Mesodermal cell (in vitro differentiated cells): Measurements from ENCODE around the gene GPC5.
"Not testable (repeated sequence)": the region's sequence is repeated elsewhere in the genome, so short reads cannot be mapped to it uniquely, and the experiment has no call there.

Source experiments
- H3K27ac ChIP-seq: 2 replicates; pipeline ENCODE4 v1.7.0; 2013; ENCODE audit warnings: mild to moderate bottlenecking, low read depth, low read length, moderate library complexity; ENCODE audit not compliant: severe bottlenecking
- H3K36me3 ChIP-seq: 2 replicates; pipeline ENCODE4 v1.7.1; 2013; ENCODE audit warnings: mild to moderate bottlenecking, low read length, moderate library complexity; ENCODE audit not compliant: control insufficient read depth, insufficient read depth
- H3K4me1 ChIP-seq: one replicate; pipeline ENCODE4 v1.7.1; 2013; ENCODE audit warnings: mild to moderate bottlenecking, low read length; ENCODE audit not compliant: insufficient read depth, control insufficient read depth, poor library complexity, severe bottlenecking
- H3K4me3 ChIP-seq: 2 replicates; pipeline ENCODE4 v1.7.0; 2013; ENCODE audit warnings: low read length, control low read depth, mild to moderate bottlenecking; ENCODE audit not compliant: insufficient read depth, poor library complexity, severe bottlenecking; ENCODE audit errors: extremely low read depth
- H3K9me3 ChIP-seq: 2 replicates; pipeline ENCODE4 v1.7.1; 2013; ENCODE audit warnings: mild to moderate bottlenecking, low read length, moderate library complexity; ENCODE audit not compliant: control insufficient read depth
- WGBS, 2 experiments: methylation state at CpG; one replicate each; pipeline ENCODE4 v1.1.5; 2013; ENCODE audit warnings: missing lambda C conversion rate in 2 of 2; ENCODE audit not compliant: insufficient coverage in 2 of 2; 5-methylcytosine and 5-hydroxymethylcytosine counted together

The GPC5 gene

GRCh38 chr13:91801772-91802171 lies 403.4 kb downstream of the GPC5 start:
- 93 to 100% methylated on average over 2 of the region's 3 CpGs for WGBS, 2 experiments
- not testable (repeated sequence) for H3K9me3 ChIP-seq, H3K4me3 ChIP-seq, H3K36me3 ChIP-seq, H3K27ac ChIP-seq, H3K4me1 ChIP-seq

GRCh38 chr13:91802957-91803356 lies 404.5 kb downstream of the GPC5 start:
- no peaks in the 10 kb centered on the region for H3K4me1 ChIP-seq
- no peak overlapping the region for H3K27ac ChIP-seq
- no peaks in the 10 kb centered on the region for H3K36me3 ChIP-seq

GRCh38 chr13:91804724-91805123 lies 406.3 kb downstream of the GPC5 start:
- H3K9me3 ChIP-seq = no peaks in the 10 kb centered on the region
- WGBS, 2 experiments = 100% methylated on average over 1 of the region's 1 CpG; no CpG with 5 or more reads in 1 of the 2 experiments
- no peaks in the 10 kb centered on the region for H3K36me3 ChIP-seq
- H3K27ac ChIP-seq = no peak overlapping the region
- H3K4me3 ChIP-seq = no peak overlapping the region
- H3K4me1 ChIP-seq = no peaks in the 10 kb centered on the region

More at GRCh38 chr13:91802957-91803356, 404.5 kb downstream of the GPC5 start:
- Histone ChIP-seq H3K9me3 (no peaks in the 10 kb centered on the region), H3K4me3 (no peak overlapping the region)

- Histone ChIP-seq H3K9me3 (no peaks in the 10 kb centered on the region), H3K27ac (no peak overlapping the region), H3K4me3 (no peak overlapping the region), H3K36me3 (no peaks in the 10 kb centered on the region), H3K4me1 (no peaks in the 10 kb centered on the region)
- WGBS, 2 experiments = no CpG with 5 or more reads among the region's 1 CpG
Measured at GRCh38 chr13:91805605-91806004, 407.2 kb downstream of the GPC5 start.

- Histone ChIP-seq H3K4me3 (no peak overlapping the region), H3K9me3 (no peaks in the 10 kb centered on the region), H3K27ac (no peak overlapping the region), H3K36me3 (no peaks in the 10 kb centered on the region), H3K4me1 (no peaks in the 10 kb centered on the region)
- 100% methylated on average over 1 of the region's 2 CpGs; no CpG with 5 or more reads in 1 of the 2 experiments for WGBS, 2 experiments
Measured at GRCh38 chr13:91809161-91809560, 410.7 kb downstream of the GPC5 start.

- H3K9me3 ChIP-seq = no peaks in the 10 kb centered on the region
- H3K27ac ChIP-seq = no peak overlapping the region
- WGBS, 2 experiments = 52 to 60% methylated on average over 2 to 3 of the region's 4 CpGs
- no peaks in the 10 kb centered on the region for H3K4me1 ChIP-seq
- no peak overlapping the region for H3K4me3 ChIP-seq
- no peaks in the 10 kb centered on the region for H3K36me3 ChIP-seq
Measured at GRCh38 chr13:91813253-91813652, 414.8 kb downstream of the GPC5 start.

GRCh38 chr13:91816263-91816807 lies 417.9 kb downstream of the GPC5 start:
- no peaks in the 10 kb centered on the region for H3K4me1 ChIP-seq
- no peaks in the 10 kb centered on the region for H3K36me3 ChIP-seq
- 88 to 90% methylated on average over 1 of the region's 4 CpGs for WGBS, 2 experiments
- H3K9me3 ChIP-seq = no peaks in the 10 kb centered on the region
- no peak overlapping the region for H3K27ac ChIP-seq
- no peak overlapping the region for H3K4me3 ChIP-seq

- Histone ChIP-seq H3K27ac (no peak overlapping the region), H3K4me1 (no peaks in the 10 kb centered on the region), H3K9me3 (no peaks in the 10 kb centered on the region), H3K36me3 (no peaks in the 10 kb centered on the region), H3K4me3 (no peak overlapping the region)
- 78 to 94% methylated on average over 1 to 5 of the region's 5 CpGs for WGBS, 2 experiments
Measured at GRCh38 chr13:91817250-91817649, 418.8 kb downstream of the GPC5 start.

- H3K4me3 ChIP-seq = no peak overlapping the region
- no peaks in the 10 kb centered on the region for H3K9me3 ChIP-seq
- no peaks in the 10 kb centered on the region for H3K36me3 ChIP-seq
- H3K27ac ChIP-seq = no peak overlapping the region
- no peaks in the 10 kb centered on the region for H3K4me1 ChIP-seq
Measured at GRCh38 chr13:91824416-91824815, 426.0 kb downstream of the GPC5 start.

- no peaks in the 10 kb centered on the region for H3K4me1 ChIP-seq
- H3K36me3 ChIP-seq = no peaks in the 10 kb centered on the region
- no peak overlapping the region for H3K4me3 ChIP-seq
- 94 to 100% methylated on average over 2 of the region's 2 CpGs for WGBS, 2 experiments
- no peaks in the 10 kb centered on the region for H3K9me3 ChIP-seq
- no peak overlapping the region for H3K27ac ChIP-seq
Measured at GRCh38 chr13:91825516-91825915, 427.1 kb downstream of the GPC5 start.

- no peak overlapping the region for H3K27ac ChIP-seq
- H3K36me3 ChIP-seq = no peaks in the 10 kb centered on the region
- H3K4me3 ChIP-seq = no peak overlapping the region
- H3K4me1 ChIP-seq = no peaks in the 10 kb centered on the region
- no peaks in the 10 kb centered on the region for H3K9me3 ChIP-seq
Measured at GRCh38 chr13:91836553-91836952, 438.1 kb downstream of the GPC5 start.
